ENCODE measurements around the gene TAX1BP3.

The TAX1BP3 gene

GRCh38 chr17:3626831-3627768 is 41.3 kb downstream of the TAX1BP3 start:
- no peak for DNase-seq (ENCODE audit: low spot score)

GRCh38 chr17:3622977-3623594 is 45.3 kb downstream of the TAX1BP3 start:
- DNase-seq (ENCODE audit: low spot score) = no peak

DNA sequence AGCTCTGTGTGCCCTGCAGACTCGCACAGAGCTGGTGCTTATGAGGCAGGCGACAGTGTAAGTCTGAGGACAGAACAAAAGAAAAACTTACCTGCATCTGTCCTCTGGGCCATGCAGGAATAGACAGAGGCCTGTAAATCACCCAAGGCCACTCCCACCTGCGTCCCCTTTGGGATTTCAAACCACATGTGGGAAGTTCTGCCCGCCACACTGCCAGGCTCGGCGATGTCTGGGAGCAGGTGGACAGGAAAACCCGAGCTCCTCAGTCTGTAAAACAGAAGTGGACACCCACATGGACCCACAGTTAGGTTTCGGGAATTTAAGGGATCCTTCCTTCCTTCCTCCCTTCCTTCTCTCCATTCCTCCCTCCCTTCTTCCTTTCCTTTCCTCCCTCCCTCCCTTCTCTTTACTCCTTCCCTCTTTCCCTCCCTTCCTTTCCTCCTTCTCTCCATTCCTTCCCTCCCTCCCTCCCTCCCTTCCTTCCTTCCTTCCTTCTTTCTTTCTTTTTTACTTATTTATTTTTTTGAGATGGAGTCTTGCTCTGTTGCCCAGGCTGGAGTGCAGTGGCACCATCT is 47.1 kb downstream of the TAX1BP3 start:
- no peak for DNase-seq (ENCODE audit: low spot score)

DNA sequence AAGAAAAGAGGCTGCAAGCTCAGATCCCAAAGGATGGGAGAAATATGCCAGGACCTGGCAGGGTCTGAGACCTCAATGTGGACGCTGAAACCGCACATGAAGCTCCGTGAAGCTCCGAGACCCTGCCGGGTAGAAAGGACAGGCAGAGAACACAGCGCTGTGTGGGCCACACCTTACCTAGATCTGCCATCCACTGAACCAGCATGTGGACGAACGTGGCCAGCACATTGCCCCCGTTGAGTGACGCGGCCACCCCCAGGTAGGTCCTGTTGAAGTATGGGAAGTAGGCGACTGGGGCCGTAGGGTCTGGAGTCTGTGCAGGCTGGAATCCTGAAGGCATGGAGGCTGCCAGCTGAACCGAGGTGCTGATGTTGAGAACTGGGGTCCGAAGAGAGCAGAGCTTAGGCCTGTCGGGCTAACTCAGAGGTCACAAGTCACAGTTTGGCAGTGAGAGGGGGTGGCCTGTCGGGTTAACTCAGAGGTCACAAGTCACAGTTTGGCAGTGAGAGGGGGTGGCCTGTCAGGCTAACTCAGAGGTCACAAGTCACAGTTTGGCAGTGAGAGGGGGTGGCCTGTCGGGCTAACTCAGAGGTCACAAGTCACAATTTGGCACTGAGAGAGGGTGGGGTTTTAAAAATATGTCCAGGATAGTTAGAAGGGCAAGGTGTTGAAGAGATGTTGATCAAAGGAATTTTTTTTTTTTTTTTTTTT is 53.1 kb downstream of the TAX1BP3 start:
- DNase-seq (ENCODE audit: low spot score) = no peak

GRCh38 chr17:3613124-3613523 is 55.3 kb downstream of the TAX1BP3 start:
- DNase-seq (ENCODE audit: low spot score) = no peak

All from NAMALWA (cell line).